GM19438 (cell line): ENCODE data around the gene SLC6A20.
"Not testable (repeated sequence)": the region's sequence is repeated elsewhere in the genome, so short reads cannot be mapped to it uniquely, and the experiment has no call there.

Experiments
- ATAC-seq: cut with Tn5 transposase; IDR thresholded peaks from one replicate; pipeline ENCODE4 v1.9.1; 2021; ENCODE audit warnings: low read depth; ENCODE audit not compliant: unreplicated experiment

The SLC6A20 gene

GRCh38 chr3:45762647-45763302 is 33.6 kb downstream of the SLC6A20 start:
- no peak for ATAC-seq

GRCh38 chr3:45761831-45762230 is 34.5 kb downstream of the SLC6A20 start:
- no peak for ATAC-seq

GRCh38 chr3:45760878-45761711 is 35.2 kb downstream of the SLC6A20 start:
- ATAC-seq: no peak

- no peak for ATAC-seq
These were observed 36.5 kb downstream of the SLC6A20 start for GRCh38 chr3:45759851-45760250.

GRCh38 chr3:45758871-45759270 is 37.5 kb downstream of the SLC6A20 start:
- no peak for ATAC-seq

GRCh38 chr3:45757141-45757540 is 39.2 kb downstream of the SLC6A20 start:
- ATAC-seq: not testable (repeated sequence)

GRCh38 chr3:45756055-45756454 is 40.3 kb downstream of the SLC6A20 start:
- ATAC-seq: no peak

GRCh38 chr3:45754461-45754860 is 41.9 kb downstream of the SLC6A20 start:
- no peak for ATAC-seq

- no peak for ATAC-seq
These were observed 43.2 kb downstream of the SLC6A20 start for GRCh38 chr3:45753095-45753494.

GRCh38 chr3:45751537-45752242 is 44.6 kb downstream of the SLC6A20 start:
- no peak for ATAC-seq

GRCh38 chr3:45749880-45750279 is 46.5 kb downstream of the SLC6A20 start:
- no peak for ATAC-seq

GRCh38 chr3:45749036-45749600 is 47.2 kb downstream of the SLC6A20 start:
- ATAC-seq: not testable (repeated sequence)

GRCh38 chr3:45748068-45748467 is 48.3 kb downstream of the SLC6A20 start:
- no peak for ATAC-seq

- ATAC-seq: no peak
These were observed 49.3 kb downstream of the SLC6A20 start for GRCh38 chr3:45746777-45747622.

- ATAC-seq: no peak
These were observed 50.1 kb downstream of the SLC6A20 start for GRCh38 chr3:45746165-45746776.

- ATAC-seq: no peak
These were observed 53.8 kb downstream of the SLC6A20 start for GRCh38 chr3:45742461-45743089.

- no peak for ATAC-seq
These were observed 54.4 kb downstream of the SLC6A20 start for GRCh38 chr3:45741742-45742460.

- ATAC-seq: no peak
These were observed 55.1 kb downstream of the SLC6A20 start for GRCh38 chr3:45741247-45741646.

GRCh38 chr3:45739991-45740390 is 56.3 kb downstream of the SLC6A20 start:
- no peak for ATAC-seq
